ENCODE results near the gene PPA1.
A peak's percentile ranks its signal among the peaks of the same experiment; 100 is the strongest.

Gene PPA1

GRCh38 chr10:70234668-70235447 lies 1.6 kb upstream of the PPA1 start:
- no peaks in the 10 kb centered on the region for H3K36me3 ChIP-seq (ENCODE audit: control insufficient read depth, insufficient read depth, low read length)
- no peaks in the 10 kb centered on the region for H3K9me3 ChIP-seq (ENCODE audit: control insufficient read depth, low read length)
- no peaks in the 10 kb centered on the region for H3K79me2 ChIP-seq
- H3K27ac ChIP-seq = no peak overlapping the region
- peak overlapping the region; percentile 46 for H2AFZ ChIP-seq
- H3K27me3 ChIP-seq (ENCODE audit: control insufficient read depth, insufficient read depth, low read length) = no peaks in the 10 kb centered on the region
- no peak overlapping the region for H3K4me2 ChIP-seq (ENCODE audit: low read length)
- H3K9ac ChIP-seq = no peak overlapping the region
- no peaks in the 10 kb centered on the region for H3K4me1 ChIP-seq
- H3K4me3 ChIP-seq (ENCODE audit: low read depth, low read length) = no peak overlapping the region
- no peak for TF ChIP-seq CTCF (IDR thresholded peaks at IDR 0.05)

GRCh38 chr10:70233939-70234300 lies 691 bp upstream of the PPA1 start:
- no peaks in the 10 kb centered on the region for H3K27me3 ChIP-seq (ENCODE audit: control insufficient read depth, insufficient read depth, low read length)
- H2AFZ ChIP-seq = peak overlapping the region; percentile 99
- no peaks in the 10 kb centered on the region for H3K9me3 ChIP-seq (ENCODE audit: control insufficient read depth, low read length)
- TF ChIP-seq CTCF (IDR thresholded peaks at IDR 0.05) = no peak
- H3K4me2 ChIP-seq (ENCODE audit: low read length) = peak overlapping the region; percentile 70
- no peaks in the 10 kb centered on the region for H3K36me3 ChIP-seq (ENCODE audit: control insufficient read depth, insufficient read depth, low read length)
- H3K4me3 ChIP-seq (ENCODE audit: low read depth, low read length) = peak overlapping the region; percentile 84
- H3K4me1 ChIP-seq = no peaks in the 10 kb centered on the region
- H3K79me2 ChIP-seq = no peaks in the 10 kb centered on the region
- peak overlapping the region; percentile 38 for H3K9ac ChIP-seq
- H3K27ac ChIP-seq = peak overlapping the region; percentile 78

- Histone ChIP-seq H3K4me1 (no peaks in the 10 kb centered on the region), H3K27ac (peak overlapping the region; percentile 78), H3K9me3 (ENCODE audit: control insufficient read depth, low read length) (no peaks in the 10 kb centered on the region), H3K4me2 (ENCODE audit: low read length) (peak overlapping the region; percentile 96), H3K27me3 (ENCODE audit: control insufficient read depth, insufficient read depth, low read length) (no peaks in the 10 kb centered on the region), H3K9ac (peak overlapping the region; percentile 55), H3K4me3 (ENCODE audit: low read depth, low read length) (peak overlapping the region; percentile 84), H3K79me2 (no peaks in the 10 kb centered on the region), H2AFZ (peak overlapping the region; percentile 99), H3K36me3 (ENCODE audit: control insufficient read depth, insufficient read depth, low read length) (no peaks in the 10 kb centered on the region)
- no peak for TF ChIP-seq CTCF (IDR thresholded peaks at IDR 0.05)
Observed at GRCh38 chr10:70232859-70233108, 445 bp downstream of the PPA1 start.

GRCh38 chr10:70232155-70232858 lies 922 bp downstream of the PPA1 start:
- Histone ChIP-seq H3K9me3 (ENCODE audit: control insufficient read depth, low read length) (no peaks in the 10 kb centered on the region), H3K36me3 (ENCODE audit: control insufficient read depth, insufficient read depth, low read length) (no peaks in the 10 kb centered on the region), H3K9ac (peak overlapping the region; percentile 55), H3K4me3 (ENCODE audit: low read depth, low read length) (peak overlapping the region; percentile 84), H3K27me3 (ENCODE audit: control insufficient read depth, insufficient read depth, low read length) (no peaks in the 10 kb centered on the region), H3K79me2 (no peaks in the 10 kb centered on the region), H2AFZ (peak overlapping the region; percentile 99), H3K4me2 (ENCODE audit: low read length) (peak overlapping the region; percentile 96), H3K4me1 (no peaks in the 10 kb centered on the region), H3K27ac (peak overlapping the region; percentile 78)
- TF ChIP-seq CTCF (IDR thresholded peaks at IDR 0.05) = no peak
